Stimulated activated CD4-positive, alpha-beta T cell treated with anti-CD3 and anti-CD28 coated beads, Interleukin-1b, Interleukin-23, amount 100 ng/mL, for 4 hours (primary cell): ENCODE results near the gene HSPB6.

Experiments used
- DNase-seq, 2 donors: peaks; one replicate each; pipeline ENCODE4 v3.0.0-alpha.2; 2020; ENCODE audit warnings: low read depth in 2 of 2

HSPB6 gene

DNA sequence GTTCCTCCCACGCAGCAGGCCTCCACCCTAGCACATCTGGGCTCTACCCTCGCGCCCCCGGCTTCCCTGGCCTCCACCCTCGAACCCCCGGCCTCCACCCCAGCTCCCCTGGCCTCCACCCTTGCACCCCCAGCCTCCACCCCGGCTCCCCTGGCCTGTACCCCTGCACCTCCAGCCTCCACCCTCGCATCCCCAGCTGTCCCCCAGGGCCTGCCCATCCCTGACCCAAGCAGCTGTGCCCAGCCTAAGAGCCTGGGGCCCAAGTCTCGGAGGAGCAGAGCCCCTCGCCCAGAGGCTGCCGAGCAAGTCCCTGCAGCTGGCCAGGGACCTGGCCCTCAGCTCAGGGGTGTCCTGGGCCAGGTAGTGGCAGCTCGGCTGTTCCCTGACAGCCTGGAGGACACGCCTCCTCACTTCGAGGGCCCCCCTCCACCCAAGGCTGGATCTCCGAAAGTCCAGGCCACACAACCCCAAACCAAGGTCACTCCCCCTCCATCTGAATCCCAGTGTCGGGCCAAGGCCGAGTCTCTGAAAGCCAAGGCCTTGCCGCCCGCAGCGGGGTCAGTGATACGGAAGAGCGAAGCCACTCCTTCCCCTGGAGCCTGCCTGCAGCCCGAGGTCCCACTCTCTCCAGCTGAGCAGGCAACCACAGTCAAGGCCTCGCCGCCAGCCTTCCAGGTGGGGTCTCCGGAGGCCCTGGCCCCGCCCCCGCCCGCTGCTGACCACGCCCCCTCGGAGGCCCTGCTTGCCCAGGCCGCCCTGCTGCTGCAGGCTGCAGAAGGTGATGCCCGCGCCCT is 10.7 kb upstream of the HSPB6 start:
- DNase-seq = no peak

GRCh38 chr19:35766571-35767104 is 9.8 kb upstream of the HSPB6 start:
- DNase-seq = no peak

- no peak for DNase-seq
These were observed 7.8 kb upstream of the HSPB6 start for GRCh38 chr19:35764432-35765315.

GRCh38 chr19:35760711-35761349 is 4.0 kb upstream of the HSPB6 start:
- DNase-seq = no peak

DNA sequence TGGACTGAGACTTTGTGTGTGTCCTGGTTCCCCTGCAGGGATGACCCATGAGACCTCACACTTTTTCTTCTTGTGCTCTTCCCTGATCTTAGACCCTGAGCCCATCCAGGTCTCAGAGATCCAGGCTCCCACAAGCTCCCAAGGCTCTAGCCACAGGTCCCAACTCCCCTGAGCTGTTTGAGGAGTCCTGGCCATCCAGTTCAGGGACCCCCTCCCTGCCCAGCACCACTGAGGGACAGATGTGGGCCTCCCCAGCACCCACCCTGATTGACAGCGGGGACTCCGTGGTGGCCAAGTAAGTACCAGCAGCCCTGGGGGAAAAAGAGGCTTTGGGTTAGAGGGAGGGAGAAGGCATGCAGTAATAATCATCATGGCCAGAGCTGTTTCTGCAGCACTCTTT is 2.9 kb upstream of the HSPB6 start:
- DNase-seq = no peak

- peak; percentile 93 to 94 for DNase-seq
These were observed 1.1 kb upstream of the HSPB6 start, which contains the start of gene PROSER3 for GRCh38 chr19:35757749-35758608. Gene PROSER3 (plus strand): TSS chr19:35758176. CDS start chr19:35758216, 40 bp downstream.

- no peak for DNase-seq
These were observed 461 bp upstream of the HSPB6 start for GRCh38 chr19:35757231-35757748.

DNA sequence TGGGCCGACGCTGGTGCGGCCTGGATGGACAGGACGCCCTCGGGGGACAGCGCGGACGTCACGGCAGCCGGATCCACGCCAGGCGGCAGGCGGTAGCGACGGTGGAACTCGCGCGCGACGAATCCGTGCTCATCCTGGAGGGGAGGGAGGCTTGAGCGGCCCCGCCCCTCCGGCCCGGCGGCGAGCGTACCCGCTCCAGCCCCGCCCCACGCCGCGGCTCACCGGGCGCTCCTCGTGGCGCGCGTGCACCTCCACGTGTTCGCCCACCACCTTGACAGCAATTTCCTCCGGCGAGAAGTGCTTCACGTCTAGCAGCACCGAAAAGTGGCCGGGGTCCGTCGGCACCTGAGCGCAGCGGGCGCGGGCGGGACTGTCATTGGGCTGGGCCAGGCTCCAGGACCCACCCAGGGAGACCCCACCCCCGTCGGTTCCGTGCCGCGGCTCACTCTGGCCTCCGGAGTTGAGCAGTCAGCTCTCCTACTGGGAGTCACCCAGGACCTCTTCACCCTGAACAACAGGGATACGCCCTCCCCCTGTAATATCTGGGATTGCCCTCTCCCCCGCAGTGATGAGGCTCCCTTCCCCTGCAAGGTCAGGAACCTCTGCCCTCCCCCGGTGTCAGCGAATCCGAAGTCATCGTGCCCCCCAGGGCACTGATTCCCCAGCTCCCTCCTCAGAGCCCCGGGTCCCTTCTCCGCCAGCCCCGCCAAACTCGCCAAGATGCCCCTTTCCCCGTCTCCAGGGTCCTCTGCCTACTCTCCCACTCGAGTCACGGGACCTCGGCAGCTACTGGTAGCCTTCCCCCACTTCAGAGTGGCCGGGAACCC is 1.1 kb downstream of the HSPB6 start:
- DNase-seq = peak; percentile 54 to 55

- DNase-seq = no peak
These were observed 1.7 kb downstream of the HSPB6 start for GRCh38 chr19:35755131-35755549.

- DNase-seq = no peak
These were observed 2.3 kb downstream of the HSPB6 start for GRCh38 chr19:35754370-35755130.

DNA sequence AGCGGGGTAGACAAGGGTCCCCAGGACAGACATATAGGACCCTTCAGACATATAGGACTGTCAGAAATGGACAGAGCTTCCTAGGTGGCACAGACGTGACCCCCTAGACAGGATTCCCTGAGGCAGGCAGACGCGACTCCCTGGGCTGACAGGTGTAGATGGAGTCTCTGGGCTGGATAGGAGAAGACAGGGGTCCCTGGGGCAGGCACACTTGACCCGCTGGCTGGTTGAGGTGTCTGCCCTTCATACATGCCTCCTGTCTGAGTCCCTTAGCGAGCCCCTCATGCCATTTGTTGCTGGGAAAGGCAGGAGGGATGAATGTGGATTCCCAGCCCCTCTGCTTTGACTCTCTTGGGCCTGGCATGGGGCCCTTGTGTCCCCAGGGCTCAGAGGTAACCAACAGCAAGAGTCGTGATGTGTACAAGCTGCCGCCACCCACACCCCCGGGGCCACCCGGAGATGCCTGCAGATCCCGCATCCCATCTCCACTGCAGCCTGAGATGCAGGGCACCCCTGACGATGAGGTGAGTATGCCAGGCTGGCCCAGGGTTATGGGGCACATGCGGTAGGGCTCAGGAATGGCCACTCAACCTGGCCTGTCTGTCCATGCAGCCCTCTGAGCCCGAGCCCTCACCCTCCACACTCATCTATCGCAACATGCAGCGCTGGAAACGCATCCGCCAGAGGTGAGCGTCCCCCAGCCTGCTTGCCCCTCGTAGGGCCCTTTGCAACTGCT is 3.0 kb downstream of the HSPB6 start:
- DNase-seq = no peak

GRCh38 chr19:35752746-35753350 is 4.0 kb downstream of the HSPB6 start:
- DNase-seq = no peak

DNA sequence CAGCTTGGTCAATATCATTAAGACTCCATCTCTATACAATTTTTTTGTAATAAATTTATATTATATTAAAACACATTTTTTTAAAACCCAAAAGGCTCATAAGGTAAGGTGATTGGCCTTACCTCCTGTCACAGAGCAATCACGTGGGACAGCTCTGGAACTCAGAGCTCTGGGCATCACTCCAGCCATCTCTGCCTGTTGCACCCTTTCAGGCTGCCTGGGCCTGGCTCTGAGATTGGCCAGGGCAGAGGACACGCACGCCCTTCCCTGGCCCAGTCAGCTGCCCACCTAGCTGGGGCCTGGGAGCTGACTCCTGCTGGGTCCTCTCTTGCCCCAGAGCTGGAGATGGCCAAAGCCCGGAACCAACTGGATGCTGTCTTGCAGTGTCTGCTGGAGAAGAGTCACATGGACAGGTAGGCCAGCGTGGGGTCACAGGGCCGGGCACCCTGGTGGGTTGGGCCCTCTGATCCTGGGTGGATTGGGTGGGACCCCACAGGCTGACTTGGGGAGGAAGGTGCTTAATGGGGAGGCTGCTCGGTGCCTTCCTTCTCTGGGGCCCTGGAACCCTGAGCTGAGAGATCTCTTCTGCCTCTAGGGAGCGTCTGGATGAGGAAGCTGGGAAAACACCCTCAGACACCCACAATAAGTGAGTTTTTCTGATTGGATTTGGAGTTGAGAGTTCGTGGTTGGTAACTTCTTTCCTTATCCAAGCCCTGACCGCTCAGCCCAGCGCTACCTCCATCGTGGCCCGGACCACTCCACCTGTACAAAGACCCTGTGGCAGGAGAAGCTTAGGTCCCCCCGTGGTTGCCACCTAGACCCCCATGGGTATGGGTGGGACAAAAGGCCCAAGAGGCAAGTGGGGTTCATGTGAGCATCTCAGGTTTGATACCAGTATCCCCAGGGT is 4.7 kb downstream of the HSPB6 start:
- DNase-seq = no peak

- no peak for DNase-seq
These were observed 6.7 kb downstream of the HSPB6 start for GRCh38 chr19:35750167-35750566.

GRCh38 chr19:35748106-35749020 is 8.5 kb downstream of the HSPB6 start, which contains the start of gene LIN37:
Gene LIN37 (plus strand): TSS chr19:35748576. CDS start chr19:35748725, 149 bp downstream.
- peak; percentile 92 to 96 for DNase-seq

GRCh38 chr19:35746531-35746930 is 10.3 kb downstream of the HSPB6 start:
- no peak for DNase-seq
